ENCODE results near the gene PGAP6.

DNA sequence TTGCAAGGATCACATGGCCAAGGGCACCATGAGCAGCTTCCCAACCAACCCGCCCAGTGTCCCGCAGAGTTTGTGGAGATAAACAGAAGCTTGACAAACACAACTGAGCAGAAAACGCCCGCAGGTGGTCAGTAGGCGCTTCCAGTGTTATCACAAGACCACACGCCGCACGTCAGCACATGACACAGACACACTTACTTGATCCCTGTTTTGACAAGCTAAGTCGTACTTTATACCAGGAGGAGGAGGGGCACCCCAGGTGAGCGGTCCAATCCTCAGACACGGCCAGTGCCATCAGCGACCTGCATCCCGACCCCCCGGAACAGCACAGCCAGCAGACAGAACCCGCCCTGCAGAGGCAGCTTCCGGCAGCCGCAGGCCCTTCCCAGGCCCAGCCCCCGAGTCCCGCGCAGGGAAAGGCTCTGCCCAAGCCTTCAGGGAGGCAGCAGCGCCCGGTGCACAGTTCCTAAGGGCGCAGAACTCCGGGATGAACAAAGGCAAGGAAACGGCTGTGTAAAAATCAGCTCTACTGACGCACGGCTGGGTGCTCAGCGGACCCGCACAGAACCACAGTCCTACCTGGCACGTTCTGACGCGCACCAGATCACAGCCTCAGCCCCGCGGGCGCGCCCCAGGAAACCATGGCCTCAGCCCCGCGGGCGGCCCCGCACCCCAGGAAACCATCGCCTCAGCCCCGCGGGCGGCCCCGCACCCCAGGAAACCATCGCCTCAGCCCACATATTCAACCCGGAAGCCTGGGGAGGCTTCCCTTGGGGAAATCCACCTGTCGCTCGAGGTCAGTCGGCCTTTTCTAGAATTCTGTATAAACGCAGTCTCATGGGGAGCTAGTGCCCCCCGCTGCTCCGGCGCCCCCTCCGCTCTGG lies 57.1 kb downstream of the PGAP6 start:
- TF ChIP-seq, protein P1, sequence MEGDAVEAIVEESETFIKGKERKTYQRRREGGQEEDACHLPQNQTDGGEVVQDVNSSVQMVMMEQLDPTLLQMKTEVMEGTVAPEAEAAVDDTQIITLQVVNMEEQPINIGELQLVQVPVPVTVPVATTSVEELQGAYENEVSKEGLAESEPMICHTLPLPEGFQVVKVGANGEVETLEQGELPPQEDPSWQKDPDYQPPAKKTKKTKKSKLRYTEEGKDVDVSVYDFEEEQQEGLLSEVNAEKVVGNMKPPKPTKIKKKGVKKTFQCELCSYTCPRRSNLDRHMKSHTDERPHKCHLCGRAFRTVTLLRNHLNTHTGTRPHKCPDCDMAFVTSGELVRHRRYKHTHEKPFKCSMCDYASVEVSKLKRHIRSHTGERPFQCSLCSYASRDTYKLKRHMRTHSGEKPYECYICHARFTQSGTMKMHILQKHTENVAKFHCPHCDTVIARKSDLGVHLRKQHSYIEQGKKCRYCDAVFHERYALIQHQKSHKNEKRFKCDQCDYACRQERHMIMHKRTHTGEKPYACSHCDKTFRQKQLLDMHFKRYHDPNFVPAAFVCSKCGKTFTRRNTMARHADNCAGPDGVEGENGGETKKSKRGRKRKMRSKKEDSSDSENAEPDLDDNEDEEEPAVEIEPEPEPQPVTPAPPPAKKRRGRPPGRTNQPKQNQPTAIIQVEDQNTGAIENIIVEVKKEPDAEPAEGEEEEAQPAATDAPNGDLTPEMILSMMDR (IDR thresholded peaks at IDR 0.05; ENCODE audit: insufficient read depth, low read depth, low read length), result no peak
- no peak for TF ChIP-seq EZH2 (IDR thresholded peaks at IDR 0.05; ENCODE audit: insufficient read depth, low read length)

Measured in astrocyte (in vitro differentiated cells and primary cell).